Stomach (tissue), 9 donors: ENCODE data around the gene NHLRC3. TPM values are rescaled to one million over a fixed set of nuclear protein-coding genes. Genes with fewer than 3 reads are reported as not detected.

Experiments
- DNase-seq, 2 donors: peaks; one replicate each; pipeline versions ENCODE4 v3.0.0 to v3.0.0-alpha.2; 2013 to 2019
- H3K27ac ChIP-seq, 5 donors: fragments of 200-600 bp in 4 of 5; sonication (generic) in 4 of 5; one replicate each; pipeline ENCODE4 v1.5.1; 2013 to 2019; ENCODE audit warnings: mild to moderate bottlenecking in 1 of 5, moderate library complexity in 1 of 5
- H3K27me3 ChIP-seq, 3 donors: fragments of 200-600 bp; sonication (generic); one replicate each; pipeline ENCODE4 v1.5.1; 2017 to 2019; ENCODE audit warnings: mixed run types in 1 of 3
- H3K36me3 ChIP-seq, 4 donors: fragments of 200-600 bp; sonication (generic); 1 replicate in 3 of 4; 2 replicates in 1 of 4; pipeline ENCODE4 v1.5.1; 2016 to 2019
- H3K4me1 ChIP-seq, 4 donors: fragments of 200-600 bp; sonication (generic); one replicate each; pipeline ENCODE4 v1.5.1; 2016 to 2019
- H3K4me3 ChIP-seq, 4 donors: fragments of 200-600 bp; sonication (generic) in 3 of 4; one replicate each; pipeline ENCODE4 v1.5.1; 2016 to 2019; ENCODE audit warnings: mild to moderate bottlenecking in 1 of 4
- H3K9me3 ChIP-seq, 4 donors: fragments of 200-600 bp; sonication (generic); one replicate each; pipeline ENCODE4 v1.5.1; 2016 to 2019
- CTCF ChIP-seq, 7 experiments: fragments of 450-650 bp in 4 of 7; fragments of 200-600 bp in 3 of 7; sonication (generic) in 3 of 7; IDR thresholded peaks; one replicate each; pipeline ENCODE4 v1.5.1; 2016 to 2019; ENCODE audit warnings: antibody characterized with exemption in 7 of 7, control low read depth in 2 of 7, mild to moderate bottlenecking in 1 of 7
- EP300 ChIP-seq: sonication (generic); formaldehyde crosslinking; IDR thresholded peaks from one replicate; pipeline ENCODE4 v1.6.1; 2017; ENCODE audit warnings: antibody characterized with exemption
- POLR2A ChIP-seq, 4 donors: fragments of 450-650 bp; IDR thresholded peaks; one replicate each; pipeline ENCODE4 v1.6.1; 2016; ENCODE audit warnings: antibody characterized with exemption in 4 of 4, control low read depth in 2 of 4, mild to moderate bottlenecking in 1 of 4, moderate library complexity in 1 of 4
- POLR2AphosphoS5 ChIP-seq, 3 donors: sonication (generic); formaldehyde crosslinking; IDR thresholded peaks; one replicate each; pipeline ENCODE4 v1.6.1; 2016; ENCODE audit warnings: antibody characterized with exemption in 3 of 3
- WGBS, 5 donors: extraction: QIAGEN DNeasy Blood & Tissue Kit in 3 of 5; methylation state at CpG; one replicate each; pipeline versions ENCODE4 v1.1.5 to v1.1.7; 2013 to 2018; 5-methylcytosine and 5-hydroxymethylcytosine counted together
- intact Hi-C: fragments of 100-400 bp; cut with DNase I; formaldehyde crosslinking; loops from one replicate; pipeline ENCODE4 v1.15.1; 2023; ENCODE audit warnings: low total_unique reads
- polyA plus RNA-seq, 3 donors: library from polyadenylated mRNA; stranded (reverse); fragments of 200-250 nt; gene quantifications; one replicate each; pipeline ENCODE4 v1.2.3, GENCODE V29; 2013
- total RNA-seq, 5 donors: library from RNA; depleted of rRNA; stranded (reverse); fragments of >200 nt; gene quantifications; one replicate each; pipeline versions ENCODE4 v1.1.0 to v1.2.3, GENCODE V29; 2014 to 2016
- donor health status: healthy with polysubstance abuse.
- donor health status: Bipolar disorder and iron deficiency.
- donor health status: healthy.

Gene NHLRC3
- total and polyA plus RNA-seq, 8 donors: 4.1 to 74.4 (median 13.9) TPM

DNA sequence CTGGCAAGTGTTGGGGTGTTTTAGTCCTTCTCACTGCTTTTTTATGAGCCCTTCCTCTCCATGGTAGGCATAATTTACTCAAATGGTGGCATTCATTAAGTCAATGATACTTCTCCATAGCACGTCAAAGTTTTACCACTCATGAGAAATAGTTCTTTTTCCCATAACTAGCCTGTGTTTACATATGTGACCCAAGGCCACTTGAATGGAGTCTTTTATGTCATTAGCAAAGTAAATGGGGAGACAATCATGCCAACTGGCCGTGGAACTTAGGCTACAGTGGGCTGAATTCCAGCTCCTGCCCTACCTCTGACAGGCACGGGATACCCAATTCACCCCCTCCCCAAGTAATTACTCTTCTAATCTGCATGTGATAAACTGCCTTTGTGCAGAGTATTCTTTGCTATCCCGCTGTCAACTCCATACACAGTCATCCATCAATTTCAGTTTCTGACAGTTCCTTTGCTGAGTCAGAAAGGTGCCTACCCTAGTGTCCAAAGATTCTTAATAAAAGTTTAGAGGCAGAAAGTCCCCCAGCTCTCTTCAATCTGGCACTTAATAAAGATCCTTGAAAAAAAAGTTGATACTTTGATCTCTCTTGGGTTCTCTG, 17.3 kb upstream of the NHLRC3 start:
- DNase-seq: no peak
- Histone ChIP-seq H3K9me3 (no peaks in the 10 kb centered on the region), H3K27me3 (no peaks in the 10 kb centered on the region), H3K36me3 (peaks cover 21 to 99% (median 83%) of the 10 kb centered on the region in 4 donors), H3K4me1 (no peaks in the 10 kb centered on the region), H3K4me3 (no peak overlapping the region), H3K27ac (no peak overlapping the region)
- WGBS, 5 donors: 66 to 79% (median 70%) methylated on average over 4 of the region's 4 CpGs
- no peak for TF ChIP-seq CTCF (IDR thresholded peaks at IDR 0.05)
- TF ChIP-seq EP300: no peak
- TF ChIP-seq POLR2A (IDR thresholded peaks at IDR 0.05): no peak
- no peak for TF ChIP-seq POLR2AphosphoS5 (IDR thresholded peaks at IDR 0.05)
- intact Hi-C loops: no loop called here

- Histone ChIP-seq H3K4me1 (no peaks in the 10 kb centered on the region), H3K4me3 (no peak overlapping the region), H3K27me3 (no peaks in the 10 kb centered on the region), H3K27ac (no peak overlapping the region), H3K9me3 (no peaks in the 10 kb centered on the region), H3K36me3 (peaks cover 28 to 99% (median 84%) of the 10 kb centered on the region in 4 donors)
- WGBS, 5 donors: 77 to 91% (median 84%) methylated on average over 2 of the region's 2 CpGs
- DNase-seq: no peak
- TF ChIP-seq POLR2AphosphoS5 (IDR thresholded peaks at IDR 0.05): no peak
- TF ChIP-seq CTCF (IDR thresholded peaks at IDR 0.05): no peak
- TF ChIP-seq EP300: no peak
- no peak for TF ChIP-seq POLR2A (IDR thresholded peaks at IDR 0.05)
- intact Hi-C loops: no loop called here
These were observed 14.9 kb upstream of the NHLRC3 start for GRCh38 chr13:39023316-39023715.

- DNase-seq: peak in 1 of 2 donors; percentile 62
- Histone ChIP-seq H3K36me3 (peaks cover 32 to 99% (median 88%) of the 10 kb centered on the region in 4 donors), H3K4me1 (no peaks in the 10 kb centered on the region), H3K4me3 (no peak overlapping the region), H3K9me3 (no peaks in the 10 kb centered on the region), H3K27me3 (no peaks in the 10 kb centered on the region), H3K27ac (no peak overlapping the region)
- intact Hi-C loops: no loop called here
- no peak for TF ChIP-seq EP300
- no peak for TF ChIP-seq POLR2AphosphoS5 (IDR thresholded peaks at IDR 0.05)
- no peak for TF ChIP-seq POLR2A (IDR thresholded peaks at IDR 0.05)
- no peak for TF ChIP-seq CTCF (IDR thresholded peaks at IDR 0.05)
These were observed 14.5 kb upstream of the NHLRC3 start for GRCh38 chr13:39023761-39024160.

DNA sequence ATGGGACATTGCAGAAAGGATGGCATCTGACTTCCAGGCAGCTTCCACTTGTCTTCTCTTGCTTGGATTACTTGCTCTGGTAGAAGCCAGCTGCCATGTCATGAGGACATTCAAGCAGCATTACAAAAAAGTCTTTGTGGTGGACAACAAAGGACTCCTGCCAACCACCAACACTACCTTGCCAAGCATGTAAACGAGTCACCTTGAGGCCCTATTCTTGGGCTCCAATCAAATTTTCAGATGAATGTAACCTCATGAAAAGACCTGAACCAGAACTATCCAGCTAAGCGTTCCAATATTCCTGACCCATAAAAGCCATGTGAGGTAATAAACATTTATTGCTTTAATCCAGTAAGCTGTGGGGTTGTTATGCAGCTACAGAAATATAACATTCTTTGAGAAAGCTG, 12.8 kb upstream of the NHLRC3 start:
- TF ChIP-seq EP300 (no peak), CTCF (IDR thresholded peaks at IDR 0.05) (no peak), POLR2A (IDR thresholded peaks at IDR 0.05) (no peak), POLR2AphosphoS5 (IDR thresholded peaks at IDR 0.05) (no peak)
- DNase-seq: no peak
- H3K27ac ChIP-seq: no peak overlapping the region
- 55 to 83% (median 60%) methylated on average over 2 of the region's 2 CpGs for WGBS, 5 donors
- intact Hi-C loops: no loop called here
- no peaks in the 10 kb centered on the region for H3K4me1 ChIP-seq
- no peak overlapping the region for H3K4me3 ChIP-seq
- H3K27me3 ChIP-seq: no peaks in the 10 kb centered on the region
- no peaks in the 10 kb centered on the region for H3K9me3 ChIP-seq
- H3K36me3 ChIP-seq: peaks cover 32 to 92% (median 86%) of the 10 kb centered on the region in 4 donors
